ENCODE results near the gene RGS9BP. TPM values are rescaled to one million over a fixed set of nuclear protein-coding genes. Genes with fewer than 3 reads are reported as not detected.
A peak's percentile ranks its signal among the peaks of the same experiment; 100 is the strongest.

Gene RGS9BP
- total and polyA plus RNA-seq, 2 of the 13 experiments (the other 11 are each of a cell fraction or from before 2014, with no cell fraction given) = 0.01 TPM; not detected in 1

DNA sequence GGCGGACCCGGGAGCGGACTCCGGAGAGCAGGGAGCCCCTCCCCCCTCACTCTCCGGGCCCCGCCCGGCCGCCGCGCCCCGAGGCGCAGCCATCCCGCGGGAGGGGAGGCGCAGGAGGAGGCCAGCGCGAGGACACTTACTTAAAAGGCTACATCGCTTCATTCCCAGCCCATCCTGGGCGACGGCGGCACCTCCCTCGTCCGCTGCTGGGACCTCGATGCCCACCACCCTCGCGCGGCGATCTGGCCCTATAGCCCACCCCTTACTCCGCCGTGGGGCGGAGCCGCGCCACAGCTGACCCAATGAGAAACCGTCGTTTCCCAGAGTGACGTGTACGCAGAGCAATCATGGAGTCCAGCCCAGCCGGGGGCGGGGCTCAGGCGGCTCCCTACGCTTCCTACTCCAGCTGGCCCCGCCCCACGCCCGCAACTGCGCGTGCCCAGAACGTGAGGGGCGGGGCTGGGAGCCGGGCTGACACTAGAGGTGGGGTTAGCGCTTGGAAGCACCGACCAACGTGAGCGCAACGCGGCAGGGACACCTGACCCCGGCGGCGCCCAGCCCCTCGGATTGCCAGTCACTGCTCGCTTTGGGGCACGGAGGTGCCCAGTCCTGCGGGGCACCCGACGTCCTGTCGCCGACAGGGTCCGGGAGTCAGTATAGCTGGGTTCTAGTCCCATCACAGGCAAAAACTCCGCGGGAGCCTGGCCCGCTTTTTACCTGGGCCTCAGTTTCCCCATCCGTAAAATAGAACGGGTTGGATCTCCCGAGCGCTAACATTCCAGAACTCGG, 523 bp upstream of the RGS9BP start, which contains the start of gene ANKRD27 (continued):
- TF ChIP-seq, protein P1, sequence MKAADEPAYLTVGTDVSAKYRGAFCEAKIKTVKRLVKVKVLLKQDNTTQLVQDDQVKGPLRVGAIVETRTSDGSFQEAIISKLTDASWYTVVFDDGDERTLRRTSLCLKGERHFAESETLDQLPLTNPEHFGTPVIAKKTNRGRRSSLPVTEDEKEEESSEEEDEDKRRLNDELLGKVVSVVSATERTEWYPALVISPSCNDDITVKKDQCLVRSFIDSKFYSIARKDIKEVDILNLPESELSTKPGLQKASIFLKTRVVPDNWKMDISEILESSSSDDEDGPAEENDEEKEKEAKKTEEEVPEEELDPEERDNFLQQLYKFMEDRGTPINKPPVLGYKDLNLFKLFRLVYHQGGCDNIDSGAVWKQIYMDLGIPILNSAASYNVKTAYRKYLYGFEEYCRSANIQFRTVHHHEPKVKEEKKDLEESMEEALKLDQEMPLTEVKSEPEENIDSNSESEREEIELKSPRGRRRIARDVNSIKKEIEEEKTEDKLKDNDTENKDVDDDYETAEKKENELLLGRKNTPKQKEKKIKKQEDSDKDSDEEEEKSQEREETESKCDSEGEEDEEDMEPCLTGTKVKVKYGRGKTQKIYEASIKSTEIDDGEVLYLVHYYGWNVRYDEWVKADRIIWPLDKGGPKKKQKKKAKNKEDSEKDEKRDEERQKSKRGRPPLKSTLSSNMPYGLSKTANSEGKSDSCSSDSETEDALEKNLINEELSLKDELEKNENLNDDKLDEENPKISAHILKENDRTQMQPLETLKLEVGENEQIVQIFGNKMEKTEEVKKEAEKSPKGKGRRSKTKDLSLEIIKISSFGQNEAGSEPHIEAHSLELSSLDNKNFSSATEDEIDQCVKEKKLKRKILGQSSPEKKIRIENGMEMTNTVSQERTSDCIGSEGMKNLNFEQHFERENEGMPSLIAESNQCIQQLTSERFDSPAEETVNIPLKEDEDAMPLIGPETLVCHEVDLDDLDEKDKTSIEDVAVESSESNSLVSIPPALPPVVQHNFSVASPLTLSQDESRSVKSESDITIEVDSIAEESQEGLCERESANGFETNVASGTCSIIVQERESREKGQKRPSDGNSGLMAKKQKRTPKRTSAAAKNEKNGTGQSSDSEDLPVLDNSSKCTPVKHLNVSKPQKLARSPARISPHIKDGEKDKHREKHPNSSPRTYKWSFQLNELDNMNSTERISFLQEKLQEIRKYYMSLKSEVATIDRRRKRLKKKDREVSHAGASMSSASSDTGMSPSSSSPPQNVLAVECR (CRISPR knock-in tag; IDR thresholded peaks at IDR 0.05; ENCODE audit: borderline replicate concordance) = peak; percentile 79
- TF ChIP-seq BRD4 (CRISPR knock-in tag; IDR thresholded peaks at IDR 0.05) (no peak), ZBTB20 (CRISPR knock-in tag; IDR thresholded peaks at IDR 0.05; ENCODE audit: borderline replicate concordance, low read depth) (peak; percentile 69; the same call in 1 of the 2 replicates), WIZ (CRISPR knock-in tag; IDR thresholded peaks at IDR 0.05) (no peak), PPARG (CRISPR knock-in tag; conservative IDR thresholded peaks at IDR 0.05) (no peak), THAP11 (CRISPR knock-in tag; IDR thresholded peaks at IDR 0.05) (0 out of 2 replicates have a peak, but pooled peaks have one; percentile 15), DNMT1 (CRISPR knock-in tag; IDR thresholded peaks at IDR 0.05) (no peak), ARHGAP35 (CRISPR knock-in tag; IDR thresholded peaks at IDR 0.05; ENCODE audit: borderline replicate concordance) (no peak), ZNF562 (CRISPR knock-in tag; IDR thresholded peaks at IDR 0.05; ENCODE audit: borderline replicate concordance) (no peak), PCBP2 (optimal IDR thresholded peaks at IDR 0.05; ENCODE audit: low read depth, low read length, poor library complexity, severe bottlenecking) (no peak), ZNF570 (CRISPR knock-in tag; IDR thresholded peaks at IDR 0.05; ENCODE audit: borderline replicate concordance) (no peak), ZNF121 (CRISPR knock-in tag; IDR thresholded peaks at IDR 0.05) (no peak), ZSCAN22 (CRISPR knock-in tag; IDR thresholded peaks at IDR 0.05) (no peak), BCL6 (CRISPR knock-in tag; IDR thresholded peaks at IDR 0.05) (0 out of 2 replicates have a peak, but pooled peaks have one; percentile 6), PHF21A (CRISPR knock-in tag; IDR thresholded peaks at IDR 0.05) (0 out of 2 replicates have a peak, but pooled peaks have one; percentile 37), ZNF10 (CRISPR knock-in tag; IDR thresholded peaks at IDR 0.05; ENCODE audit: borderline replicate concordance, low read depth) (no peak), ZNF567 (CRISPR knock-in tag; IDR thresholded peaks at IDR 0.05; ENCODE audit: borderline replicate concordance) (no peak), ZNF577 (CRISPR knock-in tag; IDR thresholded peaks at IDR 0.05; ENCODE audit: borderline replicate concordance, low read depth) (no peak), NFYC (CRISPR knock-in tag; IDR thresholded peaks at IDR 0.05) (peak; percentile 98), POLR2G (IDR thresholded peaks at IDR 0.05; ENCODE audit: low read depth, low read length) (peak; percentile 79)
- TF ChIP-seq, protein P2, sequence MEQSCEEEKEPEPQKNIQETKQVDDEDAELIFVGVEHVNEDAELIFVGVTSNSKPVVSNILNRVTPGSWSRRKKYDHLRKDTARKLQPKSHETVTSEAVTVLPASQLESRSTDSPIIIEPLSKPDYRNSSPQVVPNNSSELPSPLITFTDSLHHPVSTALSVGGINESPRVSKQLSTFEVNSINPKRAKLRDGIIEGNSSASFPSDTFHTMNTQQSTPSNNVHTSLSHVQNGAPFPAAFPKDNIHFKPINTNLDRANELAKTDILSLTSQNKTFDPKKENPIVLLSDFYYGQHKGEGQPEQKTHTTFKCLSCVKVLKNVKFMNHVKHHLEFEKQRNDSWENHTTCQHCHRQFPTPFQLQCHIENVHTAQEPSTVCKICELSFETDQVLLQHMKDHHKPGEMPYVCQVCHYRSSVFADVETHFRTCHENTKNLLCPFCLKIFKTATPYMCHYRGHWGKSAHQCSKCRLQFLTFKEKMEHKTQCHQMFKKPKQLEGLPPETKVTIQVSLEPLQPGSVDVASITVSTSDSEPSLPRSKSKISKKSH (CRISPR knock-in tag; IDR thresholded peaks at IDR 0.05; ENCODE audit: borderline replicate concordance) = peak; percentile 18; the same call in 1 of the 2 replicates
- TF ChIP-seq, protein P3, sequence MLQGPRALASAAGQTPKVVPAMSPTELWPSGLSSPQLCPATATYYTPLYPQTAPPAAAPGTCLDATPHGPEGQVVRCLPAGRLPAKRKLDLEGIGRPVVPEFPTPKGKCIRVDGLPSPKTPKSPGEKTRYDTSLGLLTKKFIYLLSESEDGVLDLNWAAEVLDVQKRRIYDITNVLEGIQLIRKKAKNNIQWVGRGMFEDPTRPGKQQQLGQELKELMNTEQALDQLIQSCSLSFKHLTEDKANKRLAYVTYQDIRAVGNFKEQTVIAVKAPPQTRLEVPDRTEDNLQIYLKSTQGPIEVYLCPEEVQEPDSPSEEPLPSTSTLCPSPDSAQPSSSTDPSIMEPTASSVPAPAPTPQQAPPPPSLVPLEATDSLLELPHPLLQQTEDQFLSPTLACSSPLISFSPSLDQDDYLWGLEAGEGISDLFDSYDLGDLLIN (CRISPR knock-in tag; IDR thresholded peaks at IDR 0.05; ENCODE audit: borderline replicate concordance) = no peak

Data from HepG2 (cell line).